DMS53 (cell line): ENCODE measurements around the gene TRIM39.
"Not testable (repeated sequence)": the region's sequence is repeated elsewhere in the genome, so short reads cannot be mapped to it uniquely, and the experiment has no call there.

Experiments
- DNase-seq: peaks from one replicate; lab custom pipeline; 2025; lab: John Stamatoyannopoulos, UW

Gene TRIM39

DNA sequence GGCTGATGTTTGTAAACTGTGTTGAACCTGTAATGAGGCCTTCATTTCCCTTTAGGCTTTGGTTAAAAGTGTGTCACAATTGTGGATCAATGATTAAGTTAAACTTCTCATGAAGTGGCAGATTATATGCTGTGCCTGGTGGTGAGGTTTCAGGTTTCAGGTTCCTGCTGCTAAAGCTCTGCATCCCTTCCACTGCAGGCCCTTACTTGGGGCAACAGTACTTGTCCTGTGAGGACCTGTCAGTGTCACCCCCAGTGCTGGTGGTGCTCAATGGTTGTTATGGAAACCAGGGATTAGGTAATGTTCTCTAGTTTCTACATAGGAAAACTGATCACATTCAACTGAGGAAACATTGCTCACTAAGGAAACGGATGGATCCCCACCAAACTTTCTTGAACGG, 36.7 kb downstream of the TRIM39 start:
- no peak for DNase-seq

DNA sequence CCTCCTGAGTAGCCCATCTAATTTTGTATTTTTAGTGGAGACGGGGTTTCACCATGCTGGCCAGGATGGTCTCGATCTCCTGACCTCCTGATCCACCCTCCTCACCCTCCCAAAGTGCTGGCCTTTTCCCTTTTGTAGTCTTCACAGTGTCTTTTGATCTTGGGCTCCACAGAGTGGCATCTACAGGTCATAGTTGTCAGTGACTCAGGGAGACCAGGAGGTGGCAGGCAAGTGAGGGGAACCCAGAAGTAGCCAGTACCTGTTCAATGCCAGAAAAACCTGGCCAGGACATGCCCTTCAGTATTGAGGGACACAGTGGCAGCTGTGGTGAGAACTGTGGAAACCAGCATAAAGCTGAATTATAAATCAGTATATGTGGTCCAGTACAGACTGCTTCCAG, 37.9 kb downstream of the TRIM39 start:
- peak; percentile 70 for DNase-seq

DNA sequence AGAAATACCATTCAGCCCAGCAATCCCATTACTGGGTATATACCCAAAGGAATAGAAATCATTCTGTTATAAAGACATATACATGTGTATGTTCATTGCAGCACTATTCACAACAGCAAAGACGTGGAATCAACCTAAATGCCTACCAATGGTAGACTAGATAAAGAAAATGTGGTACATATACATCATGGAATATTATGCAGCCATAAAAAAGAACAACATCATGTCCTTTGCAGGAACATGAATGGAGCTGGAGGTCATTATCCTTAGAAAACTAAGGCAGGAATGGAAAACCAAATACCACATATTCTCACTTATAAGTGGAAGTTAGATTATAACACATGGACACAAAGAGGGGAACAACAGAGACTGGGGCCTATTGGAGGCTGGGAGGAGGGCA, 42.6 kb downstream of the TRIM39 start:
- not testable (repeated sequence) for DNase-seq

DNA sequence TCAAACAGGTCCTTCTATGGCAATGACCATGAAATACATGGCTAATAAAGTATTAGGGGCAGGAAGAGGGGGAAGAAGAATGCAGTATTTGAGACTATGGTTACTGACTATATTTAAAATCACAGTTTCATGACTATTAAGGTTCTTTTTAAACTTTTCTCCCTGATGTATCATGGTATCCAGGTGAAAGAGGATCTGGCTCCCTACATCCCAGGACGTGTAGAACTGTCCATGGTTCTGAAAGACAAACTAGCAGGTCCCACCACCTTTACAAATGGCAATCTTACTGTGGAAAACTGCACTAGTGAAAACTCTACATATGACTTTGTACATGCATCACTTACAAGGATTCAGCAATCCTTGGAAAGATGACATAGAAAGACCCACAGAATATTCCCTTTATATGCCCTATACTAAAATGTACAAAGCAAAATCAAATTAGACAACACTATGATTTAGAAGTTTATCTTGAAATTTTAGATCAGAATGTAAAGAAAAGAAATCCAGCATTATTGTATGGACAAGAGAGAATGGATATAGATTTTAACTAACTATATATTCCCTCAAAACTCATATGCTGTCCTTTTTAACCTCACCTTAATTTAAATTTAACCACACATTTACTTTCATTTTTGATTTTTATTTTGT, 51.7 kb downstream of the TRIM39 start:
- DNase-seq = peak; percentile 43

DNA sequence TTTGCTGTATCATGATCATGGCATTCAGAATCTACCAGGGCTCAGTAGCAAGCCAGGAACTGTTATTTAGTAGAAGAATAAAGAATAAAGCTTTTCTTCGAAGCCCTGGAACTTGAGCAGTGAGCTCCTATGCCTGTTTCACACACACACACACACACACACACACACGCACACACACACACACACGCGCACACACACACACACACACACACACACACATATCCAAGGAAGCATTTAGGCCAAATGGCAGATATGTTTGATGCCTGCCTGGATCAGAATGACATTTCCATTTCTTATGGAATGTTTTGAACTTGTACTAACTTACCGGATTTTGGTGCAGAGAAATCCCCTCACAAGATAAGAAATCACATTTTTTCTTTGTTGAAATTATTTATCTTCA, 53.7 kb downstream of the TRIM39 start:
- no peak for DNase-seq

DNA sequence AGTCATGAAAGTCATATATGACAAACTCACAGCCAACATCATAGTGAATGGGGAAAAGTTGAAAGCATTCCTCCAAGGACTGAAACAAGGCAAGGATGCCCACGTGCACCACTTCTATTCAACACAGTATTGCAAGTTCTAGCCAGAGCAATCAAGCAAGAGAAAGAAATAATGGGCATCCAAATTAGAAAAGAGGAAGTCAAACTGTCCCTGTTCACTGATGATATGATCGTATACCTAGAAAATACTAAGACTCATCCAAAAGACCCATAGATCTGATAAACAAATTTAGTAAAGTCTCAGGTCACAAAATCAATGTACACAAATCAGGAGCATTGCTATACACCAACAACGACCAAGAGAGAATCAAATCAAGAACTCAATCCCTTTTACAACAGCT, 59.4 kb downstream of the TRIM39 start:
- DNase-seq = no peak

DNA sequence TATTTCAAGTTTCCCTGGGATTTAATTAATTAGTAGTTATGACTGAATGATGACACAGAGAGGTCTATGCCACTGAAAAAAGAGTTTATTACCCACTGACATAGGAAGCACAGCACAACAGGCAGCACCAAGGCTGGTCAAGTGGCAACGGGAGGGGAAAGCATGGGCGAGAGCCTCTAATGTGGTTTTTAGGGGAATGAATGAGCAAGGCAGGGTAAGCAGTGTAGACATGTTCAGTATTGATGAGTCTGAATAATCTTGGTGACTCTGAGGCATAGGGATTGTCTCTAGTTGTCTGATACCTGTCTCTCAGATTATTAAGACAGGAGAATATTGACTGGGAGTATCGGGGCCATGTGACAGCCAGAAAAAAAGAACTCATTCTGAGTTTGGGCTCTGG, 64.5 kb downstream of the TRIM39 start:
- DNase-seq = no peak
